DOHH2 (cell line): ENCODE data around the gene TFCP2.

Source experiments
- EZH2phosphoT487 ChIP-seq: fragments of 200-600 bp; sonication (generic); IDR thresholded peaks from 2 replicates; pipeline ENCODE4 v1.6.1; 2017; ENCODE audit warnings: borderline replicate concordance, mild to moderate bottlenecking, antibody characterized with exemption, low read length, moderate library complexity, mixed read lengths
- TF ChIP-seq, protein P1 (sequence below): fragments of 200-600 bp; sonication (generic); IDR thresholded peaks from one replicate; pipeline ENCODE4 v1.5.1; 2014; ENCODE audit warnings: antibody characterized with exemption, mild to moderate bottlenecking, low read depth, low read length; ENCODE audit not compliant: poor library complexity, severe bottlenecking

DNA sequence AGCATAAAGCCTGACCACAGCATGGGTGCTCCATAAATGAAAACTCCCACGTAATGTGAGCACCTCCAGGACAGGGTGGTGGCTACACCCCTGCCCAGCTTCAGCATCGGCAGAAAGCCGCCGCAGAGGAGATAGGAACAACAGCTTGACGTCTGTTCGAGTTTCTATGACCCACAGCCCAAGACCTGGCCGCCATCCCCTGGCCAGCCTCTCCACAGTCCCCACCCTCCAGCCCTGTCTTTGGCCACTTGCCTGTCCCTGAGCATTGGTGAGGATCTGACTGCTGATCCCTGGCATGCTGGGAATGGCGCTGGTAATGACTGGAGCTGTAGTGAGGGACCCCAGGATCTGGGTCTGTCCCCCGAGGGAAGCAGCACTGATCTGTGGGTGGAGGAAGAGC, 23.6 kb upstream of the TFCP2 start:
- TF ChIP-seq, protein P1, sequence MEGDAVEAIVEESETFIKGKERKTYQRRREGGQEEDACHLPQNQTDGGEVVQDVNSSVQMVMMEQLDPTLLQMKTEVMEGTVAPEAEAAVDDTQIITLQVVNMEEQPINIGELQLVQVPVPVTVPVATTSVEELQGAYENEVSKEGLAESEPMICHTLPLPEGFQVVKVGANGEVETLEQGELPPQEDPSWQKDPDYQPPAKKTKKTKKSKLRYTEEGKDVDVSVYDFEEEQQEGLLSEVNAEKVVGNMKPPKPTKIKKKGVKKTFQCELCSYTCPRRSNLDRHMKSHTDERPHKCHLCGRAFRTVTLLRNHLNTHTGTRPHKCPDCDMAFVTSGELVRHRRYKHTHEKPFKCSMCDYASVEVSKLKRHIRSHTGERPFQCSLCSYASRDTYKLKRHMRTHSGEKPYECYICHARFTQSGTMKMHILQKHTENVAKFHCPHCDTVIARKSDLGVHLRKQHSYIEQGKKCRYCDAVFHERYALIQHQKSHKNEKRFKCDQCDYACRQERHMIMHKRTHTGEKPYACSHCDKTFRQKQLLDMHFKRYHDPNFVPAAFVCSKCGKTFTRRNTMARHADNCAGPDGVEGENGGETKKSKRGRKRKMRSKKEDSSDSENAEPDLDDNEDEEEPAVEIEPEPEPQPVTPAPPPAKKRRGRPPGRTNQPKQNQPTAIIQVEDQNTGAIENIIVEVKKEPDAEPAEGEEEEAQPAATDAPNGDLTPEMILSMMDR, result no peak
- TF ChIP-seq EZH2phosphoT487, result no peak
